OCI-LY1 (cell line): ENCODE results near the gene GATAD2A.

Experiments used
- H2AFZ ChIP-seq: fragments of 200-600 bp; sonication (generic), shearing (Covaris generic); 2 replicates; pipeline ENCODE4 v1.6.0; 2014; ENCODE audit warnings: antibody characterized with exemption, mild to moderate bottlenecking, low read length
- H3F3A ChIP-seq: fragments of 200-600 bp; sonication (generic), shearing (Covaris generic); 2 replicates; pipeline ENCODE4 v1.6.0; 2014; ENCODE audit warnings: mild to moderate bottlenecking, antibody characterized with exemption, low read length, moderate library complexity; ENCODE audit not compliant: insufficient read depth
- H3K27ac ChIP-seq: fragments of 200-600 bp; sonication (generic); 2 replicates; pipeline ENCODE4 v1.5.1; 2014; ENCODE audit warnings: low read length, mixed run types, mild to moderate bottlenecking, low read depth; ENCODE audit not compliant: poor library complexity, severe bottlenecking
- H3K27me3 ChIP-seq: fragments of 200-600 bp; sonication (generic); 2 replicates; pipeline ENCODE4 v1.6.0; 2014; ENCODE audit warnings: antibody characterized with exemption, mild to moderate bottlenecking, low read length, moderate library complexity; ENCODE audit not compliant: insufficient read depth
- H3K36me3 ChIP-seq: fragments of 200-600 bp; sonication (generic); 2 replicates; pipeline ENCODE4 v1.6.1; 2014; ENCODE audit warnings: mild to moderate bottlenecking, antibody characterized with exemption, low read length, moderate library complexity, mixed read lengths; ENCODE audit not compliant: insufficient read depth
- H3K4me1 ChIP-seq: fragments of 200-600 bp; sonication (generic); 2 replicates; pipeline ENCODE4 v1.5.1; 2014; ENCODE audit warnings: mild to moderate bottlenecking, low read length, moderate library complexity; ENCODE audit not compliant: insufficient read depth, severe bottlenecking
- H3K4me2 ChIP-seq: fragments of 200-600 bp; sonication (generic), shearing (Covaris generic); 2 replicates; pipeline ENCODE4 v1.6.1; 2014; ENCODE audit warnings: low read length
- H3K4me3 ChIP-seq: fragments of 200-600 bp; sonication (generic); 2 replicates; pipeline ENCODE4 v1.5.1; 2014; ENCODE audit warnings: low read length, low read depth, mild to moderate bottlenecking, mixed read lengths; ENCODE audit not compliant: poor library complexity, severe bottlenecking
- H3K79me2 ChIP-seq: fragments of 200-600 bp; shearing (Covaris generic); 2 replicates; pipeline ENCODE4 v1.6.1; 2016; ENCODE audit warnings: mixed run types, low read length, mixed read lengths; ENCODE audit not compliant: insufficient read depth
- H3K9ac ChIP-seq: fragments of 200-600 bp; sonication (generic), shearing (Covaris generic); 2 replicates; pipeline ENCODE4 v1.6.1; 2014; ENCODE audit warnings: mild to moderate bottlenecking, low read length, mixed read lengths
- H3K9me2 ChIP-seq: fragments of 200-600 bp; sonication (generic), shearing (Covaris generic); 2 replicates; pipeline ENCODE4 v1.6.1; 2014; ENCODE audit warnings: low read depth, mild to moderate bottlenecking, low read length, mixed read lengths
- H3K9me3 ChIP-seq: fragments of 200-600 bp; shearing (Covaris generic); 2 replicates; pipeline ENCODE4 v1.6.1; 2014; ENCODE audit warnings: low read length, mixed read lengths
- H4K20me1 ChIP-seq: fragments of 200-600 bp; sonication (generic), shearing (Covaris generic); 2 replicates; pipeline ENCODE4 v1.6.0; 2016; ENCODE audit warnings: mild to moderate bottlenecking, low read length; ENCODE audit not compliant: insufficient read depth
- CTCF ChIP-seq: fragments of 200-600 bp; sonication (generic), shearing (Covaris generic); IDR thresholded peaks from 2 replicates; pipeline ENCODE4 v1.5.1; 2017; ENCODE audit warnings: mild to moderate bottlenecking, antibody characterized with exemption, low read length, moderate library complexity, mixed read lengths
- EZH2 ChIP-seq: fragments of 200-600 bp; sonication (generic), shearing (Covaris generic); IDR thresholded peaks from 2 replicates; pipeline ENCODE4 v1.8.0; 2017; ENCODE audit warnings: borderline replicate concordance, mixed run types, mild to moderate bottlenecking, antibody characterized with exemption, low read length, moderate library complexity, mixed read lengths

The GATAD2A gene

GRCh38 chr19:19548915-19549759 lies 143.7 kb downstream of the GATAD2A start:
- no peak overlapping the region for H2AFZ ChIP-seq
- no peaks in the 10 kb centered on the region for H4K20me1 ChIP-seq
- H3K27me3 ChIP-seq: 0 out of 2 replicates have a peak, but pooled peaks cover 4% of the 10 kb centered on the region
- H3F3A ChIP-seq: no peaks in the 10 kb centered on the region
- no peak overlapping the region for H3K27ac ChIP-seq
- no peak overlapping the region for H3K9ac ChIP-seq
- no peaks in the 10 kb centered on the region for H3K36me3 ChIP-seq
- no peaks in the 10 kb centered on the region for H3K9me2 ChIP-seq
- H3K4me1 ChIP-seq: no peaks in the 10 kb centered on the region
- TF ChIP-seq CTCF (no peak), EZH2 (no peak)
- H3K79me2 ChIP-seq: no peaks in the 10 kb centered on the region
- H3K4me2 ChIP-seq: no peak overlapping the region
- H3K4me3 ChIP-seq: no peak overlapping the region
- H3K9me3 ChIP-seq: no peaks in the 10 kb centered on the region

GRCh38 chr19:19549804-19550464 lies 144.5 kb downstream of the GATAD2A start:
- Histone ChIP-seq H3K36me3 (no peaks in the 10 kb centered on the region), H3K27ac (no peak overlapping the region), H3K4me1 (no peaks in the 10 kb centered on the region), H3K4me3 (no peak overlapping the region), H3K9ac (no peak overlapping the region), H3K9me3 (no peaks in the 10 kb centered on the region), H2AFZ (no peak overlapping the region), H3K27me3 (0 out of 2 replicates have a peak, but pooled peaks cover 4% of the 10 kb centered on the region), H4K20me1 (no peaks in the 10 kb centered on the region), H3K9me2 (no peaks in the 10 kb centered on the region), H3K4me2 (no peak overlapping the region), H3F3A (no peaks in the 10 kb centered on the region), H3K79me2 (no peaks in the 10 kb centered on the region)
- no peak for TF ChIP-seq CTCF
- TF ChIP-seq EZH2: no peak

- H4K20me1 ChIP-seq: no peaks in the 10 kb centered on the region
- H3K9me2 ChIP-seq: no peaks in the 10 kb centered on the region
- H3K4me2 ChIP-seq: no peak overlapping the region
- H3K27me3 ChIP-seq: 0 out of 2 replicates have a peak, but pooled peaks cover 4% of the 10 kb centered on the region
- H3K79me2 ChIP-seq: no peaks in the 10 kb centered on the region
- TF ChIP-seq EZH2: no peak
- no peak for TF ChIP-seq CTCF
- no peaks in the 10 kb centered on the region for H3K4me1 ChIP-seq
- no peak overlapping the region for H3K9ac ChIP-seq
- no peaks in the 10 kb centered on the region for H3F3A ChIP-seq
- no peak overlapping the region for H3K27ac ChIP-seq
- H3K9me3 ChIP-seq: no peaks in the 10 kb centered on the region
- H3K36me3 ChIP-seq: no peaks in the 10 kb centered on the region
- H3K4me3 ChIP-seq: no peak overlapping the region
- H2AFZ ChIP-seq: no peak overlapping the region
These were observed 145.0 kb downstream of the GATAD2A start for GRCh38 chr19:19550485-19550929.
